ENCODE results near the gene B3GLCT.

DNA sequence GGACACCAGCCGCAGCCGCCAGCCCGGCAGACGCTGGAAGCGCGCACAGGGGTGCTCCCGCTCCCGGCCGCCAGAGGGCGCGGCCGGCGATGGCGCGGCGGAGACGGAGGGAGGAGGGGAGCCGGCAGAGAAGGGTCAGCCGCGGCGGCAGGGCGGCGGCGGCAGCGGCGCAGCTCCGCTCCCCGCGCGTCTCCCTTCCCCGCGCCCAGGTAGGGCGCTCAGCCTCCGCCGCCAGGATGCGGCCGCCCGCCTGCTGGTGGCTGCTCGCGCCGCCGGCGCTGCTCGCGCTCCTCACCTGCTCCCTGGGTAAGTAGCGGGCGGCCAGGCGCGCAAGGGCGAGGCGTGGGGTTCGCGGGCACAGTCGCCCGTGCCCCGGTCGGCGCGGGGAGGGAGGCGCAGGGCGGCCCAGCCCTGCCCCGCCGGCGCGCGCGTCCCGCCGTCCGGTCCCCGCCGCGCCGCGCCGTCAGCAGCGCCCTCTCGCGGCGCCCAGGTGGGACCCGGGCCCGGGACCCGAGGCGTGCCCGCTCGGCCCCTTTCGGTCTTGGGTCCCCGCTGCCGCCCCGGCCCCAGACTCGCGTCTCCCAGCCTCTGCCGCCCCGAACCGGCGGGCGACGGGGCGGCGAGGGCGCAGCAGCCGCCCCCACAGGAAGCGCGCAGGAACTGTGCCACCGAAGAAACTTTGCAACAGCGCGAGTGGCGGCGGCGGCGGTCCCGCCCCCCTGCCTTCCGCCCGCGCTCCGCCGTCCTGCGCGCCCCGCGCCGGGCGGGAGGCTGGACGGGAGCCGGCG, at the start of gene B3GLCT:
- TF ChIP-seq, protein P1, sequence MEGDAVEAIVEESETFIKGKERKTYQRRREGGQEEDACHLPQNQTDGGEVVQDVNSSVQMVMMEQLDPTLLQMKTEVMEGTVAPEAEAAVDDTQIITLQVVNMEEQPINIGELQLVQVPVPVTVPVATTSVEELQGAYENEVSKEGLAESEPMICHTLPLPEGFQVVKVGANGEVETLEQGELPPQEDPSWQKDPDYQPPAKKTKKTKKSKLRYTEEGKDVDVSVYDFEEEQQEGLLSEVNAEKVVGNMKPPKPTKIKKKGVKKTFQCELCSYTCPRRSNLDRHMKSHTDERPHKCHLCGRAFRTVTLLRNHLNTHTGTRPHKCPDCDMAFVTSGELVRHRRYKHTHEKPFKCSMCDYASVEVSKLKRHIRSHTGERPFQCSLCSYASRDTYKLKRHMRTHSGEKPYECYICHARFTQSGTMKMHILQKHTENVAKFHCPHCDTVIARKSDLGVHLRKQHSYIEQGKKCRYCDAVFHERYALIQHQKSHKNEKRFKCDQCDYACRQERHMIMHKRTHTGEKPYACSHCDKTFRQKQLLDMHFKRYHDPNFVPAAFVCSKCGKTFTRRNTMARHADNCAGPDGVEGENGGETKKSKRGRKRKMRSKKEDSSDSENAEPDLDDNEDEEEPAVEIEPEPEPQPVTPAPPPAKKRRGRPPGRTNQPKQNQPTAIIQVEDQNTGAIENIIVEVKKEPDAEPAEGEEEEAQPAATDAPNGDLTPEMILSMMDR (IDR thresholded peaks at IDR 0.05), result peak; percentile 63
- TF ChIP-seq MXI1 (IDR thresholded peaks at IDR 0.05; ENCODE audit: low read depth, low read length) (peak; percentile 44), EZH2phosphoT487 (IDR thresholded peaks at IDR 0.05; ENCODE audit: borderline replicate concordance, low read depth) (no peak), POLR2AphosphoS5 (IDR thresholded peaks at IDR 0.05; ENCODE audit: low read depth, low read length) (no peak)
